NK-92 (cell line): Measurements from ENCODE around the gene SH3BP2.
"Not testable (repeated sequence)": the region's sequence is repeated elsewhere in the genome, so short reads cannot be mapped to it uniquely, and the experiment has no call there.

Experiments
- DNase-seq: peaks from one replicate; lab custom pipeline; 2025; ENCODE audit not compliant: unreplicated experiment; lab: John Stamatoyannopoulos, UW

Gene SH3BP2

DNA sequence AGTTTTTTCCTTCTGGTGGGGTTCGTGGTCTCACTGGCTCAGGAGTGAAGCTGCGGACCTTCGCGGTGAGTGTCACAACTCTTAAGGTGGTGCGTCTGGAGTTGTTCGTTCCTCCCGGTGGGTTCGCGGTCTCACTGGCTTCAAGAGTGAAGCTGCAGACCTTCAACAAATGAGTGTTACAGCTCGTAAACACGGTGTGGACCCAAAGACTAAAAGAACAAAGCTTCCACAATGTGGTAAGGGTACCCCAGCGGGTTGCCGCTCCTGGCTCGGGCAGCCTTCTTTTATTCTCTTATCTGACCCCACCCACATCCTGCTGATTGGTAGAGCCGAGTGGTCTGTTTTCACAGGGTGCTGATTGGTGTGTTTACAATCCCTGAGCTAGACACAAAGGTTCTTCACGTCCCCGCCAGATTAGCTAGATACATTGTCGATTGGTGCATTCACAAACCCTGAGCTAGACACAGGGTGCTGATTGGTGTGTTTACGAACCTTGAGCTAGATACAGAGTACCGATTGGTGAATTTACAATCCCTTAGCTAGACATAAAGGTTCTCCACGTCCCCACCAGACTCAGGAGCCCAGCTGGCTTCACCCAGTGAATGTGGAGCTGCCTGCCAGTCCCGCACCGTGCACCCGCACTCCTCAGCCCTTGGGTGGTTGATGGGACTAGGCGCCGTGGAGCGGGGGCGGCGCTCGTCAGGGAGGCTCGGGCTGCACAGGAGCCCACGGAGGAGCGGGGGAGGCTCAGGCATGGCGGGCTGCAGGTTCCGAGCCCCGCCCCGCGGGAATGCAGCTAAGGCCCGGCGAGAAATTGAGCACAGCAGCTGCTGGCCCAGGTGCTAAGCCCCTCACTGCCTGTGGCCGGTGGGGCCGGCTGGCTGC lies 30.2 kb upstream of the SH3BP2 start:
- not testable (repeated sequence) for DNase-seq

DNA sequence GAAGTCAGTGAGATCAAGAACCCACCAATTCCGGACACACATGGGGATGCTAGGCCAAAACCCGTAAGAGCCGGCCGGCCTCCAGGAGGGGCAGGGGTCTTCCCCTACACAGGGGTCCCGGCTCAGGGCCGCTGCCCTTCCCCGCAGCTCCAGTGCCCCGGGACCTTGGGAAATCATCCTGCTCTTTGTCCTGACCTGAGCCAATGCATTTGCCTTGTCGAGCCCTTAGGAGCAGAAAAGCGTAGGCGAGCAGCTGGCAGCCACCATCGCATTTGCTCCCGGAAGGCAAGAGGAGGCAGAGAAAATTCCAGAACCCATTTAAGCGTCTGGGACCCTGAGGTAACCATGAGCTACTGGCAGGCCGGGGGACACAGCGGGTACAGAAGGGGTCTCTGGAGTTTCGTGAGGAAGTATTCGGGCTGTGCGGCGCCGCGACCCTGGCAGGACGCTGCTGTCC lies 29.3 kb upstream of the SH3BP2 start:
- DNase-seq: no peak

DNA sequence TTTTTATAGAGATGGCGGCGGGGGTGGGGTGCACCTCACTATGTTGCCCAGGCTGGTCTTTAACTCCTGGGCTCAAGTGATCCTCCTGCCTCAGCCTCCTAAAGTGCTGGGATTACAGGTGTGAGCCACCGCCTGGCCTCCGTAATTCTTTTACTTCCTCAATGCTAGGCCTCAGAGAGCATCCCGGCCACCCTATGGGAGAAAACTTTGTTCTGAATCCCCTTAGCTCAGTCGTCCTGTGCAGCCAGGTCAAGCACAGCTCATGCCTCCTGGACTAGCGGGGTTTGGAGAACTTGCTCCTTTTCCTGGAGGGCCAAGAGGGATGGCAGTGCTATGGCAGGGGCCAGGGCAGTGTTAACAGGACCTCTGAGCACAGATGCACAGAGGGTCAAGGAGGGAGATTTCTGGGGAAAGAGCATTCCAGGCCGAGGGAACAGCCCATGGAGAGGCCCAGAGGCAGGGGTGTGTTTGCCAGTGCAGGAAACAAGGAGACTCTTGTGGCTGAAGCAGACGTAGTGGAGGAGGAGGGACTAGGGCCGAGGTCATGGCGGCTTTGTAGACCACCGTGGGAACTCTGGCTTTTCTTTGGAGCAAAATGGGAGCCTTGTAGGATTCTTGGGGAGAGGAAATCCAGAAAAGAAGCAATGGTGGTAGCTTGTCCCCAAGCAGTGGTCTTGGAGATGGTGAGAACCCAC lies 26.9 kb upstream of the SH3BP2 start:
- no peak for DNase-seq

DNA sequence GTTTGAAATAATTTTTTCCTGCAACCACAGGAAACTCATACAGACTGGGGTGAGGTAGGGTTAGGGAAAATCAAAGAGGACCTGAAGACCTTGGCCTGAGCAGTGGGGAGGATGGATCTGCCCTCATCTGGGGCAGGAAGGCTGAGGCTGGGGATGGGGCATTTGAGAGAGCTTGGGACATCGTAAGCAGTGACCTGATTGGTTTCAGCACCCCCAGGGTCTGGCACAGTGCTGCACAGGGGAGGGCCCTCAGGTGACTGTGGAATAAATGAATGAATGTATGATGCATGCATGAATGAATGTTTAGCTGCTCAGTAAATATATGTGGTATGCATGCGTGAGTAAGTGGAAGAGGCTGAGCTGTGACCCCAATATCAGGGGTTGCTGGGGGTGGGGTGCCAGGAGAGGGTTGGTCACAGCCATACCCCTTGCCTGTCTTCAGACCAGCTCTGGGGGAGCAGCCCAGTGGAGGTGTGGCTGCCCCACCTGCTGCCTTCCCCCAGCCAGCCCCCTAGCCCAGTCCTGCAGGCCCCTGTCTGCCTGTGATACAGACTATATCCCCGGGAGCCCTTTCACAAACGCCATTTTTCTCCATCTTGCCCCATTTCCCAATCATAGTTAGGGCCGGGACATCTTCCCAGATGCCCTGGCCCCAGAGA lies 25.7 kb upstream of the SH3BP2 start:
- DNase-seq: no peak

DNA sequence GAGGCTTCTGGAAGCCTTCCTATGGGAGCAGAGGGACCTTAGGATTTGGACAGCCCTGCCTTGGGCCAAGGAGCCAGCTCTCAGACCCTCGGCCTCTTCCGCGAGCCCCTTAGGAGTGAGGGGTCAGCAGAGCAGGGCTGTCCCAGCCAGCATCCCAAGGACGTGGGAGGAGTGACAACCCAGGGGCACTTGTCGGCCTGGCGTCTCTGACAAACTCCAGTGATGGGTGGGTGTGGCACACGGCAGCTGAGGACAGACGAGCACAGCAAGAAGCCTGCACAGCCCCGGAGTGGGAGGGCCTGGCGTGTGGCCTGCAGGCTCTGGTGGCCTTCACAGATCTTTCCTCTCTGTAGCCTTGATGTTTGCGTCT lies 25.2 kb upstream of the SH3BP2 start:
- no peak for DNase-seq

DNA sequence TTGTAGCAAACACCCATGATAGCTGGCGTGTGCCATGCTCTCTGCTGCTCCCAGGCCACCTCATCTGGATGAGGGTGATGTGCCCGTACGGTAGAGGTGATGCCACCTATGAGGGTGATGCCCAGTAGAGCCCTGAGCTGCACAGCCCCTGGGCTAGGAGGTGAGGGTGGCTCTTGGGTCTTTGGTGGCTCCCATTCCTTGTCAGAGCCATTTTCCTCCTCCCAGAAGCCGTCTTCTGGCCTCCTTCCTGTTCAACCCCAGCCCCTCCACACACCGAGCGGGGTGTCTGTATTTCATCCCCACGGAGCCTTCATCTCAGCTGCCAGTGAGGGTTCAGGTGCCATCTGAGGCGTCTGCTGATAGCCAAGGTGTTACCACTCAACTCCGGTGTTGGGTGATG lies 24.8 kb upstream of the SH3BP2 start:
- no peak for DNase-seq

DNA sequence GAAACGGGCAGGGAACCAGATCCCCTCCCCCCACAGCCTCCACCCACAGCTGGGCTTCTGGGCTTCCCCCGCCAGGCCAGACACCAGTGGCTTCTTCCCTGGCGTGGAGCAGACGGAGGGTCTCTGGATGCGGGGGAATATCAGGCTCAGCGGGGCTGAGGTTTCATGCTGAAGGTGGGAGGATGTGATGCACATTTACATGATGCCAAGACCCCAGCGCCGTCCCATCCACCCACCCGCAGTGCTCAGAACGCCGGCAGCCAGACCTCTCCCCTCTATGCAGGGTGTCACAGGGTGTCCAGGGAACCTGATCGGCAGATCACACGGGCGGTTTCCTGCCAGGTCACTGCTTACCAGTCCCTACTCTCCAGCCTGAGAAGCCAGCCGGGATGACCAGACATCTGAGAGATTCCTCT lies 24.0 kb upstream of the SH3BP2 start:
- no peak for DNase-seq

DNA sequence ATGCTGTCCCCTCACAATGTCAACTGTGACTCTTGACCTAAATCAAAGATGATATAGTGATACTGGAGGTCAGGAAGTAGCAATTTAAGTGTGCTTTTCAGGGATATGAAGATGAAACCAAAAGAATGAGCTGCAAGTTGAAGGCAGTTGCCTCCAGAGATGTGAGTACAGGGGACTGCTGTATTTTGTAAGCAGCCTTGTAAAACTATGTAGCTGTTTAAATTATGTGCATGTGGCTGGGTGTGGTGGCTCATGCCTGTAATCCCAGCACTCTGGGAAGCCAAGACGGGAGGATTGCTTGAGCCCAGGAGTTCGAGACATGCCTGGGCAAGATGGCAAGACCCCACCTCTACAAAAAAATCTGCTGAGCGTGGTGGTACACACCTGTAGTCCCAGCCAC lies 21.6 kb upstream of the SH3BP2 start:
- no peak for DNase-seq

DNA sequence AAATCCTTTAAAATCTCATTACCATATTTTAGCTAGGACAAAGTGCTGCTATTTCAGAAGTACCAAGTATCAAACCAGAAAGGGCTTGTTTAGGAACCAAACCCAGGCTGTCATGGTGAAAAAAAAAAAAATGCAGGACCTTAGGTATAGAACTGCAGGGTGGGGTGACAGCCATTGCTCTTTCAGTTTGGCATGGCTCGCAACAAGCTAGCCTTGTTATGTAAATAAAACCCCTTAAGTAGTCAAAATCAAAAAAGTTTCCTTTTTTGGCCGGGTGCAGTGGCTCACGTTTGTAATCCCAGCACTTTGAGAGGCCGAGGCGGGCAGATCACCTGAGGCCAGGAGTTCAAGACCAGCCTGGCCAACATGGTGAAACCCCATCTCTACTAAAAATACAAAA lies 12.2 kb upstream of the SH3BP2 start:
- not testable (repeated sequence) for DNase-seq

DNA sequence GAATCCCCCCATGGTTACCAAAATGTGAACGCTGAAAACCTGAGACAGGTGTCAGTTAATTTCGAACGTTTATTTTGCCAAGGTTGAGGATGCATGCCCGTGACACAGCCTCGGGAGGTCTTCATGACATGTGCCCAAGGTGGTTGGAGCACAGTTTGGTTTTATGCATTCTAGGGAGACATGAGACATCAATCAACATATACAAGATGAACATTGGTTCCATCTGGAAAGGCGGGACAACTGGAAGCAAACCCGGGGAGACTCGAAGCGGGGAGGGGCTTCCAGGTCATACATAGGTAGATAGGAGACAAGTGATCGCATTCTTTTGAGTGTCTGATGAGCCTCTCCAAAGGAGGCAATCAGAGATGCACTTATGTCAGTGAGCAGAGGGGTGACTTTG lies 11.0 kb upstream of the SH3BP2 start:
- no peak for DNase-seq

DNA sequence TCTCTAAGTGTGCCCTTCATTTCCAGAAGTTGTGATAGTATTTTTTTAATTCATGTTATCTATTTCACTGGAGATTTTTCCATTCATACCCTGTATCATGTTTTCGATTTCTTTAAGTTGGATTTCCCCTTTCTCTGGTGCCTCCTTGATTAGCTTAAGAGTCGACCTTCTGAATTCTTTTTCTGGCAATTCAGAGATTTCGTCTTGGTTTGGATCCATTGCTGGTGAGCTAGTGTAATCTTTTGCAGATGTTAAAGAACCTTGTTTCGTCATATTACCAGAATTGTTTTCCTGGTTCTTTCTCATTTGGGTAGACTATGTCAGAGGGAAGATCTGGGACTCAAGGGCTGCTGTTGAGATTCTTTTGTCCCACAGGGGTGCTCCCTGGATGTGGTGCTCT lies 9.1 kb upstream of the SH3BP2 start:
- no peak for DNase-seq

DNA sequence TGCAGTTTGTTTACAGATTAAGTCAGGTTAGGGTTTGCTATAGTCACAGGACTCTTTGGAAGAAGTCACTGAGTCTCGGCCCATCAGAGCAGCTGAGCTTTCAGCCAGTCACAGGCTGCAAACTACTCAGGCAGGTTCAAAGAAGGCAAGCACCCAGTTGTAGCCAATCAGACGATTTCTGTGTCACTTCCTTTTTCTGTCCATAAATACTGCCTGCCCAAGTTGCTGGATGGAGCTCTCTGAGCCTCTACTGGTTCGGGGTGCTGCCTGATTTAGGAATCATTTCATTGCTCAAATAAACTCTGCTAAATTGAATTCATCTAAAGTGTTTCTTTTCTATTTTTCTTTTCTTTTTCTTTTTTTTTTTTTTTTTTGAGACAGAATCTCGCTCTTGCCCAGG lies 7.3 kb upstream of the SH3BP2 start:
- no peak for DNase-seq

DNA sequence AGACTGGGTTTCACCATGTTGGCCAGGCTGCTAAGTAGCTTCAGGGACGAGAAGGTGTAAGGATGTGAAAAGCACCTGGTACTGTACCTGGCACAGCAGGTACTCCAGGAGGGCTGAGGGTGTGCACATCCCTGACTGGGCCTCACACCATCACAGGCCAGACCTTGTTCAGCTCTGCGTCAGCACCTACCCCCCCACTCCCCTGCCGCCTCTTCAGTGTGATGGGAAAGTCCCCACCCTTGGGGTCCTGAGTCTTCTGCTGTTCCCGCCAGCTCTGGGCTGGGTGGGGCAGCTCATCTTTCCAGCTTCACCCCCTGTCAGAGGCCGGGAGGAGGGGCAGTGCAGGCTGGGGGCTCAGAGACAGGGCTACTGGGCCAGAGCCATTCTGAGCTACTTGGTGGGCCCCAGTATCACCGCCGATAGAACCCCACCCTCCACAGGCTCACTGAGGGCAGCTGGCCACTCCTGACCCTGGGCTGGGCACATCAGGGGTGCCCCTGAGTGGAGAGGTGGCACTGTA lies 6.7 kb upstream of the SH3BP2 start:
- DNase-seq: no peak

DNA sequence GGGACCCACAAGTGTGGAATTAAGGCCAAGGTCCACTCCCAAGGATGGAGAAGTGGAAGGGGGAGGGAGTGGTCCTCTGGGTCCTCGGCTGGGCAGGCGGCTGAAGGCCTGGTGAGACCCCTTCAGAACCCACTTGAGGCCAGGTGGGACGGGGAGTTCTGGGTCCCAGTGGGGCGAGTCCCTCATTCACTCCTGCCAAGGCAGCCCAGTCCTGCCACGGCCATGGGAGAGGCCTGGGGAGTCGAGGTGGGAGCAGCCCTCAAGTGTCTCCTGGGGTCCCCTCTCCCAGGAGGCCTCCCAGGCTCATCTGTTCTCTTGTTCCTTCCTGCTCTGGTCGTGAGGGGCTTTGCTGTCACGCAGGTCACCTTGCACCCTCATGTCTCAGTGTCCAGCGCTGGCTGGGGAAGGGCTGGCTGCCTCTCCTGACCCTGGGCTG lies 6.1 kb upstream of the SH3BP2 start:
- DNase-seq: no peak

DNA sequence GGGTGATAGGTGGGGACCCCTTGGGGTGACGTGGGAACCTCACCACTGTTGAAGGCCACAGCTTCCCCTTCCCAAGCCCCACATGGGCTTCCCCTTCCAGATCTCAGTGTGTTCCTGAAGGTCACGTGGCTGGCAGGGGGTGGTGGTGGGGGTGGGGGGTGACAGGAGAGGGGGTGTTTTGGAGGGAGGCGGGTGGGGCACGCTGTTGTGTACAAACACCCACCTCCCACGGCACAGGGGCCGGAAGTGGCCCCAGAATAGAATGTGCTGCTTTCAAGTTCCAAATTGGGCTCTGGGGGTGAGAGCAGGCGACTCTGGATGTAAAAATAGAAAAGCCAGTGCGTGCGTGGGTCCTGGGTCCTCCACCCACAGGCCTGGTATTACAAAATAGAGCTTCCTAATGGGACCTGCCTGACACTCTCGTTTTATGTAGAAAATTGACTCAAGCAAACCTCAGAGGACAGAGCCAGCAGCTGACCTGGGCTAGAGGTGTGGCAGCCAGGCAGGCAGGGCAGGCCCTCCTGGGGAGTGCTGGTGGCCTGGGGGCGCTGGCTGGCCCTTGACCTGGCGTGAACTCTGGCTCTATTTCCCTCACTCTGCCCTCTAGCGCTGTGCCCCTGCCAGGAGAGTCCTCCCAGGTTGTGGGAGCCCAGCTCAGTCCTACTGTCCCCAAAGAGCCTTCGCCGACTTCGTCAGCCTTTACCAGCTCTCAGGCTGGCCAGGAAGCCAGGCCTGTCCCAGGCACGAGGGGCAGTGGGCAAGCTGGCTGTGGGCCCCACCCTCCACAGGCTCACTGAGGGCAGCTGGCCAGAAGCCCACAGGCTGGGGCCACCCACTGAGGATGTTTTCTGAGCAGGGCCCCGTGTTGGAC lies 5.4 kb upstream of the SH3BP2 start:
- DNase-seq: no peak

DNA sequence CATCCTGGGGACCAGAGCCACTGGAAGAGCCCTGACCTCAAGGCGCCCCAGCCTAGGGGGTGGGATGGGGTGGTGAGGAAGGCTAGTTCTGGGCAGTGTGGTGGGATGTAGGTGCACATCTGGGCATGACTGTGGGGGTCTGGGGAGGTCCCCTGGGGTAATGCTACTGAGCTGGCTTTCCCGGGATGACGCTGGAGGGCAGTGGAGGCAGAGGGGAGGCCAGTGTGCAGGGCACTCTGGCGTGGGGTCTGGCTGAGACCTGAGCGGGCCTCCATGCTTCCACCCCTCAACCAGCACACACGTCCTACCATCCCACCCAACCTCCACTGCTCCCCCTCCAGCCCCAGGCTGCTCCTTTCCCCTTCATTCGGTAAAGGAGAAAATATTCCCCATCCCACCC lies 4.8 kb upstream of the SH3BP2 start:
- DNase-seq: no peak

DNA sequence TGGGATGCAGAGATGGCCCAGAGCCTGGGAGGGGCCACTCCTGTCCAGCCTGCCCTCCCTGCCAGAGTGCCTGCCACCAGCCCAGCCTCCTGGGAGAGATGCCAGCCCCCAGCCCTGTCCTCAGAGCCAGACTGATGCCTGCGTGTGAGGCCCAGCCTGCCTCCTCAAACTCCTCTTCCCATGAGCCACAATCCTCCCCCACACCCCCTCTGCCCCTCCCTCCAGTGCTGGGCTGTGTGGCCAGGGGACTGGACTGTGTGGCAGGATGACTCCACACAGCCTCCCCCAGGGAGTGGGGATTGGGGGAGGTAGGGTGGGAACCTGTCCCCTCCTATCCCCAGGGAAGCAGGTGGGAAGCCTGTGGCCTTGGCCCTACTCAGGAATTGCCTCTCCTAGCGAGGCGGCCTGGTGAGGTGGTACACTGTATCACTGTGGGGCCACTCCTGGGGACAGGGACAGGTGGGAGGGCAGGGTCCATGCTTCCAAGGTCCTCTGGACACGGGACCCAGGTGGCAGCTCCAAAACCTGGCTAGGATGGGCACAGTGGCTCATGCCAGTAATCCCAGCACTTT lies 4.3 kb upstream of the SH3BP2 start:
- DNase-seq: no peak

DNA sequence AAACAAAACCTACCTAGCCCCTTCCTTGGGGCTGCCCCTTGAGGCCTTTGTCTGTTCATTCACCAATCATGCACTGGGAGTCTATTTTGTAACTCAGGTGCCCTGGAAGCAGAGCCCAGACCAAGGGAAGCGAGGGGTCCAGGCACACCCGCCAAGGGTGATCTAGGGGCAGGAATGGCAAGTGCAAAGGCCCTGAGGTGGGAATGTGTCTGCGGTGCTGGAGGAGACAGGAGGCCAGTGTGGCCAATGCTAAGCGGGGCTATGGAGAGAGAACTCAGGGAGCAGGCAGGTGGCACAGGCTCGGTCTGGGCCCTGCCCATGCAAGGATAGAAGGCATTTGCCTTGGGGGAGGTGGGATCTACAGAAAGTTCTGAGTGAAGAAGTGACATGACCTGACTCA lies 3.5 kb upstream of the SH3BP2 start:
- DNase-seq: no peak

DNA sequence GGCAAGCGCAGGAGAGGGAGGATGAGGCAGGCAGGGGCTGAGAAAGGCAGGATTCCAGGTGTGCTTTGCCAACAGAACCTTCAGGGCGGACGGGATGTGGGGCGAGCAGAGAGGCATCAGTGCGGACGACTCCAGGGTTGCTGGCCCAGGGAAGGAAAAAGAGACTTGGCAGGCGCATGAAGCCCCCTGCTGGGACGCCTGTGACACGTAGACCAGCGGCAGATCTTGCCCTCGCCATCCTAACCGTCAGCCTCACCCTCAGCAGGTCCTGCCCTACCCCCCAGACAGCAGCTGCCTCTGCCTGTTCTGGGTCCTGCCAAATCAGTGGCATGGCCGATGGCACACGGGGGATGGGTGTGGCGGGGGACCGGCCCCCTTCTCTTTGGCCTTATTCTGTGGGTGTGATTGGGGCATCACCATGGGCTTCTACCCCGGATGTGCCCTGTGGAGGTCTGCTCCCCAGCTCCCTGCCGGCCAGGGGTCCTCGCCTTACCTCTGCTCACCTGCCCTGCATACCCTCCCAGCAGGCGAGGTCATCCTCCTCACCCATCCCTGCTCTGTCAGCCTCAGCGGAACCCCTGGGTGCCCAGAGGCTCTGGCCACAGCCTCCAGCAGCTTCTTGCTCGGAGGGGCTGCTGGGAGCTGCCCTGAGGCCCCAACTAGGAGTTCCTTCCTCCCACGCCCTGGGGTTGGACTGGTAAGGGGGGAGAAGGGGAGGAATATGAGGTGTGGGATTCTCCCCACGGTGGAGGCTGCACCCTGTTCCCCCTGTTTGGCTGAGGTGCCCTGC lies 2.9 kb upstream of the SH3BP2 start:
- DNase-seq: no peak
